ENCODE measurements around the gene CNOT10.
A peak's percentile ranks its signal among the peaks of the same experiment; 100 is the strongest.

The CNOT10 gene

DNA sequence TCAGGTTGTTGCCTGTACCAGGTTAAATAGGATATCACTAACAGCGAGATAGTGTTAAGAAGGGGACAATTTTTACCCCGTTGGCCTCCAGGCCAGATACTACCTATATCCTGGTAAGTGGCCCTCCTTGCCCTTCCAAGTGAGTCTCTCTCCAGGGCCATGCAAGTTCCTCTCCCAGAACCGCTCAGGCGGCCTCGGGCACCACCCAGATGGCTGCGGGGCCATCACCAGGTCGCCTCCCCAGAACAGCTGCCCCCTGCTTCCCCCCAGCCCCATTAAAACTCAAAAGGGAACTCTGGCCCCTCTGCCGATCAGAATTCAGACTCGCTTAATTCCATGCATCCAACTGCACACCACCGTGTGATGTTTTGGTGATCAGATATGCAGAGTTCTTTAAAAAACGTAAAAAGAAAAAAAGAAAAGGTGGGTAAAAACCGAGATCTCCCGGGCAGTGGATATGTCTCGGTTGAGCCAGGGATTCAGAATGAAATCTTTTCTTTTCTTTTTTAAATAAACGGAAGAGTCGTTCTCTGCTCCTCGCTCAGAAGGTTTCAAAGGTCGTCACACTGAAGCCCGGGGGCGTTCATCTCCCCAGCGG is 131.0 kb downstream of the CNOT10 start:
- no peaks in the 10 kb centered on the region for H3K9me3 ChIP-seq (ENCODE audit: insufficient read depth, low read depth, low read length)
- peak overlapping the region; percentile 81 for H4K91ac ChIP-seq (ENCODE audit: low read depth, low read length)
- H3K27me3 ChIP-seq (ENCODE audit: insufficient read depth, low read length): no peaks in the 10 kb centered on the region
- H4K8ac ChIP-seq (ENCODE audit: low read depth, low read length): peak overlapping the region; percentile 77
- H2BK12ac ChIP-seq (ENCODE audit: low read length): peak overlapping the region; percentile 46
- peak overlapping the region; percentile 10 for H3K4me3 ChIP-seq (ENCODE audit: low read depth, low read length)
- no peak for DNase-seq
- H3K4me2 ChIP-seq (ENCODE audit: low read length): peak overlapping the region; percentile 62
- H2AK5ac ChIP-seq (ENCODE audit: low read length): peak overlapping the region; percentile 90
- peaks cover 42% of the 10 kb centered on the region for H3K79me1 ChIP-seq (ENCODE audit: low read length)
- H2BK5ac ChIP-seq (ENCODE audit: low read depth, low read length, poor library complexity): peak overlapping the region; percentile 77
- H4K12ac ChIP-seq (ENCODE audit: low read depth, low read length): peak overlapping the region; percentile 67
- peak overlapping the region; percentile 86 for H3K14ac ChIP-seq (ENCODE audit: low read length)
- peak overlapping the region; percentile 62 for H3K27ac ChIP-seq (ENCODE audit: low read depth, low read length)
- no CpG with 5 or more reads among the region's 21 CpGs for WGBS (ENCODE audit: extremely low coverage, insufficient coverage, insufficient read length)
- peaks cover 4 to 13% of the 10 kb centered on the region in 2 experiments for H3K36me3 ChIP-seq (ENCODE audit: control insufficient read depth in 1 of 2, insufficient read depth in 2 of 2, low read length in 2 of 2)
- peak overlapping the region; percentile 81 for H3K18ac ChIP-seq (ENCODE audit: low read length)
- peaks cover 41% of the 10 kb centered on the region for H3K79me2 ChIP-seq (ENCODE audit: control insufficient read depth, insufficient read depth, low read length, poor library complexity)
- H2AFZ ChIP-seq (ENCODE audit: insufficient read depth, low read length, poor library complexity): peak overlapping the region; percentile 61
- H3K4me1 ChIP-seq (ENCODE audit: control insufficient read depth in 1 of 2, insufficient read depth in 2 of 2, low read length in 2 of 2): peaks cover 4 to 5% of the 10 kb centered on the region in 2 experiments
- no peak overlapping the region for H3K9ac ChIP-seq (ENCODE audit: low read length)
- peak overlapping the region; percentile 87 for H2BK120ac ChIP-seq (ENCODE audit: insufficient read depth, low read length, poor library complexity)
- H3K4ac ChIP-seq (ENCODE audit: low read depth, low read length): peak overlapping the region; percentile 94
- H3K23ac ChIP-seq (ENCODE audit: low read length): no peak overlapping the region

DNA sequence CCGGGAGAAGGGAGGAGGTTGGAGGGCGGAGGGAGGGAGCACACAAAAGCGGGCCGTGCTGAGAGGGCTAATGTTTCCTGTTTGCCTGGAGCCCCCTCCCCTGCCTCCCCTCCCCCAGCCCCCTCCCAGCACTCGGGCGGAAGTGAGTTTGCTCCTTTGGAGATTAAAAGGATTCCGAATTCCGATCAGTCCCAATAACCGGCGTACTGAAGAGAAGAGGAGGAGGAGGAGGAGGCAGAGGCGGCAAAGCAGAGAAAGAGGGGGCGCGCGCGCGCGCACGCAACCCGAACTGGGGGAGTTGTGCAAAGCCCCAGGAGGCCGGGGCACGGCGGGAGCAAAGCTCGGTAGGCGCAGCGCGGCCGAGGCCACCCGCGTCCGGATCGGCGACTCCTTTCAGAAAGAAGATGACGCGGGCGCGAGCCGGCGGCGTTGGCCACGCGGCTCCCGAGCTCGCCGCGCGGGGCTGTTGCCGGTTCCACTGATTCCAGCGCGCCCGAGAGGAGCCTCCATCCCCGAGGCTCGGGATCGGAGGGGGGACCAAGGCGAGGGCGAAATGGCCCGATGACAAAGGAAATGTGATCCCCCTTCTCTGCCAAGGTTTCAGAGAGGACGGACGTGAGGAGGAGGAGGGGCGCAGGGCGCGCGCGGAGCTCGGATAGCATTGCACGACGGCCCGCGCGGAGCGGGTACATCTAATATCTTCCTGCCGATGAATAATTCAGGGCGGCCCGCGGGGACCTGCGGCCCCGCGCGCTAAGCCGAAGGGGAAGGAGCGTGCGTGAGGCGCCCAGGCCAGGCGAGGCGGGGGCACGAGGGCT is 131.7 kb downstream of the CNOT10 start:
- WGBS (ENCODE audit: extremely low coverage, insufficient coverage, insufficient read length): no CpG with 5 or more reads among the region's 85 CpGs
- Histone ChIP-seq H4K91ac (ENCODE audit: low read depth, low read length) (peak overlapping the region; percentile 98), H3K14ac (ENCODE audit: low read length) (peak overlapping the region; percentile 97), H3K9me3 (ENCODE audit: insufficient read depth, low read depth, low read length) (no peaks in the 10 kb centered on the region), H3K18ac (ENCODE audit: low read length) (peak overlapping the region; percentile 93), H3K36me3 (ENCODE audit: control insufficient read depth in 1 of 2, insufficient read depth in 2 of 2, low read length in 2 of 2) (peaks cover 4 to 13% of the 10 kb centered on the region in 2 experiments), H4K8ac (ENCODE audit: low read depth, low read length) (peak overlapping the region; percentile 96), H2AFZ (ENCODE audit: insufficient read depth, low read length, poor library complexity) (peak overlapping the region; percentile 56), H3K27me3 (ENCODE audit: insufficient read depth, low read length) (no peaks in the 10 kb centered on the region), H3K79me2 (ENCODE audit: control insufficient read depth, insufficient read depth, low read length, poor library complexity) (peaks cover 46% of the 10 kb centered on the region), H3K4me3 (ENCODE audit: low read depth, low read length) (peak overlapping the region; percentile 88), H3K4ac (ENCODE audit: low read depth, low read length) (peak overlapping the region; percentile 99), H3K27ac (ENCODE audit: low read depth, low read length) (peak overlapping the region; percentile 91), H2BK5ac (ENCODE audit: low read depth, low read length, poor library complexity) (peak overlapping the region; percentile 100), H4K12ac (ENCODE audit: low read depth, low read length) (peak overlapping the region; percentile 96), H3K4me1 (ENCODE audit: control insufficient read depth in 1 of 2, insufficient read depth in 2 of 2, low read length in 2 of 2) (peaks cover 5 to 6% of the 10 kb centered on the region in 2 experiments), H3K9ac (ENCODE audit: low read length) (peak overlapping the region; percentile 89), H2BK12ac (ENCODE audit: low read length) (peak overlapping the region; percentile 37), H3K79me1 (ENCODE audit: low read length) (peaks cover 44% of the 10 kb centered on the region), H2AK5ac (ENCODE audit: low read length) (peak overlapping the region; percentile 64), H3K4me2 (ENCODE audit: low read length) (peak overlapping the region; percentile 85), H2BK120ac (ENCODE audit: insufficient read depth, low read length, poor library complexity) (peak overlapping the region; percentile 95), H3K23ac (ENCODE audit: low read length) (no peak overlapping the region)
- DNase-seq: peak in 1 of 2 donors; percentile 41

DNA sequence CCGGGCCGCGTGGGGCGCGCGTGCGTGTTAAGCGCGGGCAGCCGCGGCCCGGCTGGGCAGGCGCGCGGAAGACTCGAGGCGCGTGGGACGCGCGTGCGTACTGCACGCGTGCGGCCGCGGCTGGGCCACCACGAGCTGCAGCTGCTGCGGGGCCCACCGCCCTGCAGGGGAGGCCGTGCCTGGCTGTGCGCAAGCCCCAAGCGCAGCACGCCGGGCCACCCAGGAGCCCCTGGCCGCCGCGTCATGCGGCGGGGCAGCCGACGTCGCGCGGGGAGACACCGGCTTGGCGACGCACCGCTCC is 132.2 kb downstream of the CNOT10 start:
- Histone ChIP-seq H3K4me3 (ENCODE audit: low read depth, low read length) (peak overlapping the region; percentile 88), H3K36me3 (ENCODE audit: control insufficient read depth in 1 of 2, insufficient read depth in 2 of 2, low read length in 2 of 2) (peaks cover 4 to 13% of the 10 kb centered on the region in 2 experiments), H3K27ac (ENCODE audit: low read depth, low read length) (peak overlapping the region; percentile 91), H3K9ac (ENCODE audit: low read length) (peak overlapping the region; percentile 89), H3K27me3 (ENCODE audit: insufficient read depth, low read length) (no peaks in the 10 kb centered on the region), H3K23ac (ENCODE audit: low read length) (no peak overlapping the region), H3K4me2 (ENCODE audit: low read length) (peak overlapping the region; percentile 85), H3K79me1 (ENCODE audit: low read length) (peaks cover 48% of the 10 kb centered on the region), H3K9me3 (ENCODE audit: insufficient read depth, low read depth, low read length) (no peaks in the 10 kb centered on the region), H3K79me2 (ENCODE audit: control insufficient read depth, insufficient read depth, low read length, poor library complexity) (peaks cover 51% of the 10 kb centered on the region), H3K18ac (ENCODE audit: low read length) (peak overlapping the region; percentile 96), H2BK120ac (ENCODE audit: insufficient read depth, low read length, poor library complexity) (peak overlapping the region; percentile 95), H2BK5ac (ENCODE audit: low read depth, low read length, poor library complexity) (peak overlapping the region; percentile 100), H4K12ac (ENCODE audit: low read depth, low read length) (peak overlapping the region; percentile 96), H4K91ac (ENCODE audit: low read depth, low read length) (peak overlapping the region; percentile 98), H2AFZ (ENCODE audit: insufficient read depth, low read length, poor library complexity) (peak overlapping the region; percentile 56), H2AK5ac (ENCODE audit: low read length) (peak overlapping the region; percentile 85), H3K14ac (ENCODE audit: low read length) (peak overlapping the region; percentile 97), H2BK12ac (ENCODE audit: low read length) (peak overlapping the region; percentile 25), H3K4ac (ENCODE audit: low read depth, low read length) (peak overlapping the region; percentile 99), H4K8ac (ENCODE audit: low read depth, low read length) (peak overlapping the region; percentile 96), H3K4me1 (ENCODE audit: control insufficient read depth in 1 of 2, insufficient read depth in 2 of 2, low read length in 2 of 2) (peaks cover 10 to 11% of the 10 kb centered on the region in 2 experiments)
- DNase-seq: peak in 1 of 2 donors; percentile 42
- WGBS (ENCODE audit: extremely low coverage, insufficient coverage, insufficient read length): no CpG with 5 or more reads among the region's 49 CpGs

DNA sequence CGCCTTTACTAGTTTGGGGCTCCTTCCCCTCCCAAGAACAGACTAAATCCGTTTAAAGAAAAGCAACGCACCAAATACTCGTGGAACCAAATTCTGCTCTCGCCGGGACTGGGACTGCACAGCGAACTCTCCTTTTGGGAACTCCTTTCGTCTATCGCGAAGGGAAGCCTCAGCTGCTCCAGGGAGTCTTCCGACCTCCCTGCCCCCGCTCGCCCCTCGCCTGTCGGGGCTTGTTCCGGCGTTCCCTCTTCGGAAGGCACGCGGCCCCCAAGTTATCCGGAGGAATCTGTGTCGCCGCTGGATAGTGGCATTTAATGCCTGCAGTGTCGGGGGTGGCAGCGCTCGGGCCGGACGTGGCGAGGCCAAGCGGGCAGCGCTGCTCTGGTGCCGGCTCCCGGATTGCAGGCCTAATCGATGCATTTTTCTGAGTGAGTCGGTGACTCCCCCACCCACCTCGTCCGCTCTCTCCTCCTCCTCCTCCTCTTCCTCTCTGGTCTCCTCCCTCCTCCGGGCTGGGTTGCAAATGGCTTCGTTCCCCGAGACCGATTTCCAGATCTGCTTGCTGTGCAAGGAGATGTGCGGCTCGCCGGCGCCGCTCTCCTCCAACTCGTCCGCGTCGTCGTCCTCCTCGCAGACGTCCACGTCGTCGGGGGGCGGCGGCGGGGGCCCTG is 132.7 kb downstream of the CNOT10 start, which contains the start of gene TRIM71:
Gene TRIM71 (plus strand): TSS at position 440 of the 671 bp plus-strand sequence. CDS start 84 bp downstream, at position 524.
- peaks cover 12% of the 10 kb centered on the region in 2 experiments for H3K4me1 ChIP-seq (ENCODE audit: control insufficient read depth in 1 of 2, insufficient read depth in 2 of 2, low read length in 2 of 2)
- H3K18ac ChIP-seq (ENCODE audit: low read length): peak within 1 kb of the TSS; percentile 96
- WGBS (ENCODE audit: extremely low coverage, insufficient coverage, insufficient read length): no CpG with 5 or more reads among the region's 59 CpGs
- H4K12ac ChIP-seq (ENCODE audit: low read depth, low read length): peak within 1 kb of the TSS; percentile 96
- H3K27me3 ChIP-seq (ENCODE audit: insufficient read depth, low read length): no peaks in the 10 kb centered on the region
- peak within 1 kb of the TSS; percentile 85 for H2AK5ac ChIP-seq (ENCODE audit: low read length)
- peak within 1 kb of the TSS; percentile 96 for H4K8ac ChIP-seq (ENCODE audit: low read depth, low read length)
- H3K36me3 ChIP-seq (ENCODE audit: control insufficient read depth in 1 of 2, insufficient read depth in 2 of 2, low read length in 2 of 2): peaks cover 4 to 13% of the 10 kb centered on the region in 2 experiments
- no peak for DNase-seq
- peak within 1 kb of the TSS; percentile 75 for H2AFZ ChIP-seq (ENCODE audit: insufficient read depth, low read length, poor library complexity)
- H2BK5ac ChIP-seq (ENCODE audit: low read depth, low read length, poor library complexity): peak within 1 kb of the TSS; percentile 100
- H3K23ac ChIP-seq (ENCODE audit: low read length): peak within 1 kb of the TSS; percentile 83
- H3K9me3 ChIP-seq (ENCODE audit: insufficient read depth, low read depth, low read length): no peaks in the 10 kb centered on the region
- peak within 1 kb of the TSS; percentile 88 for H3K4me3 ChIP-seq (ENCODE audit: low read depth, low read length)
- peak within 1 kb of the TSS; percentile 95 for H2BK120ac ChIP-seq (ENCODE audit: insufficient read depth, low read length, poor library complexity)
- peak within 1 kb of the TSS; percentile 63 for H2BK12ac ChIP-seq (ENCODE audit: low read length)
- peak within 1 kb of the TSS; percentile 98 for H4K91ac ChIP-seq (ENCODE audit: low read depth, low read length)
- peak within 1 kb of the TSS; percentile 91 for H3K27ac ChIP-seq (ENCODE audit: low read depth, low read length)
- peaks cover 52% of the 10 kb centered on the region for H3K79me2 ChIP-seq (ENCODE audit: control insufficient read depth, insufficient read depth, low read length, poor library complexity)
- peak within 1 kb of the TSS; percentile 85 for H3K4me2 ChIP-seq (ENCODE audit: low read length)
- peaks cover 48% of the 10 kb centered on the region for H3K79me1 ChIP-seq (ENCODE audit: low read length)
- peak within 1 kb of the TSS; percentile 99 for H3K4ac ChIP-seq (ENCODE audit: low read depth, low read length)
- peak within 1 kb of the TSS; percentile 89 for H3K9ac ChIP-seq (ENCODE audit: low read length)
- H3K14ac ChIP-seq (ENCODE audit: low read length): peak within 1 kb of the TSS; percentile 97

Data from trophoblast cell (in vitro differentiated cells and primary cell).